Thymus (tissue), 11 donors: ENCODE results near the gene ISG20L2. TPM values are rescaled to one million over a fixed set of nuclear protein-coding genes. Genes with fewer than 3 reads are reported as not detected.

Experiments
- DNase-seq, 9 donors: peaks; one replicate each; pipeline ENCODE4 v3.0.0-alpha.2; 2013; ENCODE audit warnings: low spot score in 9 of 9, low read depth in 6 of 9, missing footprints in 1 of 9
- H3K27ac ChIP-seq, 2 donors: one replicate each; pipeline ENCODE4 v1.5.1; 2013; ENCODE audit warnings: control low read depth in 1 of 2, low read depth in 1 of 2, low read length in 1 of 2, mild to moderate bottlenecking in 1 of 2, moderate library complexity in 1 of 2
- H3K27me3 ChIP-seq, 2 donors: one replicate each; pipeline ENCODE4 v1.5.1; 2013; ENCODE audit warnings: low read length in 1 of 2; ENCODE audit not compliant: control insufficient read depth in 2 of 2, insufficient read depth in 1 of 2
- H3K36me3 ChIP-seq, 2 donors: one replicate each; pipeline ENCODE4 v1.5.1; 2013; ENCODE audit warnings: low read length in 1 of 2, mild to moderate bottlenecking in 1 of 2, moderate library complexity in 1 of 2; ENCODE audit not compliant: control insufficient read depth in 2 of 2, insufficient read depth in 2 of 2
- H3K4me1 ChIP-seq, 2 donors: one replicate each; pipeline ENCODE4 v1.5.1; 2013; ENCODE audit warnings: low read length in 2 of 2; ENCODE audit not compliant: control insufficient read depth in 2 of 2, insufficient read depth in 2 of 2
- H3K4me3 ChIP-seq, 2 donors: one replicate each; pipeline ENCODE4 v1.5.1; 2013; ENCODE audit warnings: low read length in 2 of 2, control low read depth in 1 of 2, mild to moderate bottlenecking in 1 of 2
- H3K9me3 ChIP-seq, 2 donors: one replicate each; pipeline ENCODE4 v1.5.1; 2013; ENCODE audit warnings: low read length in 1 of 2, mild to moderate bottlenecking in 1 of 2; ENCODE audit not compliant: control insufficient read depth in 2 of 2, insufficient read depth in 1 of 2
- WGBS: extraction: QIAGEN DNeasy Blood & Tissue Kit; methylation state at CpG from one replicate; pipeline ENCODE4 v1.1.7; 2013; 5-methylcytosine and 5-hydroxymethylcytosine counted together
- polyA plus RNA-seq: library from polyadenylated mRNA; stranded (reverse); fragments of 200-250 nt; gene quantifications from one replicate; pipeline ENCODE4 v1.2.3, GENCODE V29; 2013
- total RNA-seq: library from RNA; stranded (reverse); fragments of 120-200 nt; gene quantifications from one replicate; pipeline ENCODE4 v1.2.4, GENCODE V29; 2013
- donor health status: healthy.

Gene ISG20L2
- total and polyA plus RNA-seq, 2 donors = 12.0 to 14.1 TPM

GRCh38 chr1:156707417-156708217, 20.9 kb downstream of the ISG20L2 start:
- peaks cover 0 to 4% of the 10 kb centered on the region in 2 donors for H3K36me3 ChIP-seq
- peaks cover 0 to 5% of the 10 kb centered on the region in 2 donors for H3K9me3 ChIP-seq
- H3K4me1 ChIP-seq = peaks cover 14 to 44% of the 10 kb centered on the region in 2 donors
- peaks cover 22 to 68% of the 10 kb centered on the region in 2 donors for H3K27me3 ChIP-seq
- 68% methylated on average over 8 of the region's 8 CpGs for WGBS
- no peak overlapping the region for H3K4me3 ChIP-seq
- DNase-seq = no peak
- H3K27ac ChIP-seq = peak overlapping the region in 1 of 2 donors; percentile 55

- Histone ChIP-seq H3K4me1 (peaks cover 14 to 44% of the 10 kb centered on the region in 2 donors), H3K36me3 (peaks cover 0 to 4% of the 10 kb centered on the region in 2 donors), H3K27ac (peak overlapping the region; percentile 50 to 55), H3K4me3 (peak overlapping the region; percentile 36 to 43), H3K27me3 (peaks cover 22 to 72% of the 10 kb centered on the region in 2 donors), H3K9me3 (peaks cover 0 to 5% of the 10 kb centered on the region in 2 donors)
- WGBS = 6% methylated on average over 29 of the region's 29 CpGs
- DNase-seq = no peak
Measured at GRCh38 chr1:156706657-156707416, 21.7 kb downstream of the ISG20L2 start.

GRCh38 chr1:156705918-156706656, 22.5 kb downstream of the ISG20L2 start:
- H3K4me1 ChIP-seq = peaks cover 14 to 49% of the 10 kb centered on the region in 2 donors
- DNase-seq = peak in 6 of 9 donors; percentile 48 to 80 (median 58)
- H3K9me3 ChIP-seq = peaks cover 0 to 5% of the 10 kb centered on the region in 2 donors
- H3K4me3 ChIP-seq = peak overlapping the region; percentile 36 to 43
- 1% methylated on average over 45 of the region's 45 CpGs for WGBS
- no peaks in the 10 kb centered on the region for H3K36me3 ChIP-seq
- H3K27ac ChIP-seq = peak overlapping the region; percentile 50 to 55
- peaks cover 22 to 80% of the 10 kb centered on the region in 2 donors for H3K27me3 ChIP-seq

GRCh38 chr1:156705321-156705917, 23.1 kb downstream of the ISG20L2 start, which contains the start of gene CRABP2:
Gene CRABP2 (minus strand): TSS chr1:156705583. CDS start chr1:156705446, 137 bp downstream.
- H3K36me3 ChIP-seq = no peaks in the 10 kb centered on the region
- peaks cover 14 to 54% of the 10 kb centered on the region in 2 donors for H3K4me1 ChIP-seq
- peaks cover 22 to 85% of the 10 kb centered on the region in 2 donors for H3K27me3 ChIP-seq
- H3K9me3 ChIP-seq = peaks cover 0 to 5% of the 10 kb centered on the region in 2 donors
- DNase-seq = no peak
- peak within 1 kb of the TSS; percentile 36 to 43 for H3K4me3 ChIP-seq
- peak within 1 kb of the TSS in 1 of 2 donors; percentile 55 for H3K27ac ChIP-seq
- 4% methylated on average over 42 of the region's 42 CpGs for WGBS

GRCh38 chr1:156704930-156705320, 23.6 kb downstream of the ISG20L2 start:
- H3K36me3 ChIP-seq = no peaks in the 10 kb centered on the region
- H3K4me3 ChIP-seq = peak overlapping the region in 1 of 2 donors; percentile 34
- peaks cover 0 to 5% of the 10 kb centered on the region in 2 donors for H3K9me3 ChIP-seq
- H3K27me3 ChIP-seq = peaks cover 22 to 82% of the 10 kb centered on the region in 2 donors
- H3K4me1 ChIP-seq = peaks cover 14 to 53% of the 10 kb centered on the region in 2 donors
- 4% methylated on average over 29 of the region's 29 CpGs for WGBS
- no peak for DNase-seq
- H3K27ac ChIP-seq = no peak overlapping the region

GRCh38 chr1:156704166-156704711, 24.3 kb downstream of the ISG20L2 start:
- Histone ChIP-seq H3K9me3 (peaks cover 0 to 5% of the 10 kb centered on the region in 2 donors), H3K4me3 (peak overlapping the region in 1 of 2 donors; percentile 34), H3K36me3 (no peaks in the 10 kb centered on the region), H3K27me3 (peaks cover 22 to 81% of the 10 kb centered on the region in 2 donors), H3K4me1 (peaks cover 14 to 49% of the 10 kb centered on the region in 2 donors), H3K27ac (no peak overlapping the region)
- DNase-seq = no peak
- WGBS = 49% methylated on average over 10 of the region's 10 CpGs

GRCh38 chr1:156703741-156704140, 24.8 kb downstream of the ISG20L2 start:
- H3K4me1 ChIP-seq = peaks cover 14 to 47% of the 10 kb centered on the region in 2 donors
- no peak for DNase-seq
- peak overlapping the region in 1 of 2 donors; percentile 34 for H3K4me3 ChIP-seq
- H3K9me3 ChIP-seq = peaks cover 0 to 5% of the 10 kb centered on the region in 2 donors
- 38% methylated on average over 4 of the region's 4 CpGs for WGBS
- no peak overlapping the region for H3K27ac ChIP-seq
- no peaks in the 10 kb centered on the region for H3K36me3 ChIP-seq
- peaks cover 22 to 85% of the 10 kb centered on the region in 2 donors for H3K27me3 ChIP-seq

- WGBS = 86% methylated on average over 4 of the region's 4 CpGs
Measured at GRCh38 chr1:156703336-156703735, 25.2 kb downstream of the ISG20L2 start.

More at GRCh38 chr1:156703336-156703735, 25.2 kb downstream of the ISG20L2 start:
- H3K27ac ChIP-seq = no peak overlapping the region
- H3K9me3 ChIP-seq = peaks cover 0 to 5% of the 10 kb centered on the region in 2 donors
- no peak for DNase-seq
- peaks cover 22 to 82% of the 10 kb centered on the region in 2 donors for H3K27me3 ChIP-seq
- H3K4me3 ChIP-seq = no peak overlapping the region
- no peaks in the 10 kb centered on the region for H3K36me3 ChIP-seq
- H3K4me1 ChIP-seq = peaks cover 14 to 46% of the 10 kb centered on the region in 2 donors
